ENCODE data around the gene PRPF8. TPM values are rescaled to one million over a fixed set of nuclear protein-coding genes. Genes with fewer than 3 reads are reported as not detected.

Gene PRPF8
- total RNA-seq, 1 experiment from 2014 or later: 73.3 TPM

- H3K9me3 ChIP-seq (replicated peaks): no peaks in the 10 kb centered on the region
- H3K4me1 ChIP-seq (replicated peaks): peaks cover 24% of the 10 kb centered on the region
- DNase-seq (ENCODE audit: low read depth in 1 of 2, low spot score in 2 of 2): no peak
- H3K4me3 ChIP-seq: peak within 1 kb of the TSS; percentile 52
- H3K36me3 ChIP-seq: peaks cover 59% of the 10 kb centered on the region
- no peaks in the 10 kb centered on the region for H3K27me3 ChIP-seq (replicated peaks)
- peak within 1 kb of the TSS; percentile 40; the same call in 1 of the 2 replicates for H3K27ac ChIP-seq
These were observed 34.7 kb downstream of the PRPF8 start, which contains the start of gene RILP for GRCh38 chr17:1649844-1650501. RILP (minus strand) TSS chr17:1649866; CDS start chr17:1649804, 62 bp downstream.

DNA sequence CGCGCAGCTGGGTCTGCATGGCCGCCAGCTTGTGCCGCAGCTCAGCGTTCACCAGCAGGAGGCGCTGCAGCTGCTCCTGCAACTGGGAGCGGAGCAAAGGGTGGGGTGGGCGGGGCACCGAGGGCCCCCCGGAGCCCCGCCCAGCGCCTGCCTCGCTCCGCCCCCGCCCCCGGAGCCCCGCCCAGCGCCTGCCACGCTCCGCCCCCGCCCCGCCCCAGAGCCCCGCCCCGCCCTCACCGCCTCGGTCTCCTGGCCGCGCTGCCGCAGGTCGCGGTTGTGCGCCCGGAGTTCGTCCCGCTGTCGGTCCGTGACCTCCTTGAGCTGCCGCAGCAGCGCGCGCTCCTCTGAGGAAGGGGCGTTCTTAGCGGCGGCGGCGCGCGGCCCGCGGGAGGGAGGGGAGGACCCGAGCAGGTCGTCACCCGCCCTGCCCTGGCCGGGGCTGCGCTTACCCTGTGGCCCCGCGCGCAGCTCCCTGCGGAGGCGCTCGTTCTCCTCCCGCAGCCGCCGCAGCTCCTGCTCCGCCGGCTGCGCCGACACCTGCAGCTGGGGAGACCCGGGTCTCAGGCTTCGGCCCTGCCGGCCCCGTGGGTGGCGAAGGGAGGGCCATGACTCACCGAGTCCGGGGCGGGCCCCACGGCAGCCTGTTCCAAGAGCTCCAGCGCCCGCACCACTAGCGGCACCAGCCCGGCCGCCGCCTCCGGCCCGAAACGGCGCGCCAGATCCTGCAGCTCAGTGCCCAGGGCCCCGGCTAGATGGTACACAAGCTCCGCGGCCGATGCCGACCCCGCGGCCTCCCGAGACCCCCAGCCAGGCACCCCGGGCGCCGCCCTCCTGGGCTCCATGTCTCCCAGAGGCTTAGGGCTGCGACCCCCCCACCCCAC, 35.5 kb downstream of the PRPF8 start:
- peak overlapping the region; percentile 52 for H3K4me3 ChIP-seq
- H3K36me3 ChIP-seq: peaks cover 51% of the 10 kb centered on the region
- H3K27me3 ChIP-seq (replicated peaks): no peaks in the 10 kb centered on the region
- peaks cover 32% of the 10 kb centered on the region for H3K4me1 ChIP-seq (replicated peaks)
- DNase-seq (ENCODE audit: low read depth in 1 of 2, low spot score in 2 of 2): peak; percentile 91 to 92
- no peaks in the 10 kb centered on the region for H3K9me3 ChIP-seq (replicated peaks)
- peak overlapping the region; percentile 40; the same call in 1 of the 2 replicates for H3K27ac ChIP-seq

GRCh38 chr17:1648173-1648962, 36.3 kb downstream of the PRPF8 start:
- Histone ChIP-seq H3K9me3 (replicated peaks) (0 out of 2 replicates have a peak, but pooled peaks cover 2% of the 10 kb centered on the region), H3K27me3 (replicated peaks) (no peaks in the 10 kb centered on the region; the same call in 1 of the 2 replicates), H3K27ac (no peak overlapping the region)

GRCh38 chr17:1647802-1648171, 36.9 kb downstream of the PRPF8 start:
- Histone ChIP-seq H3K27me3 (replicated peaks) (no peaks in the 10 kb centered on the region; the same call in 1 of the 2 replicates), H3K36me3 (peaks cover 37% of the 10 kb centered on the region), H3K27ac (no peak overlapping the region), H3K4me3 (no peak overlapping the region), H3K9me3 (replicated peaks) (0 out of 2 replicates have a peak, but pooled peaks cover 2% of the 10 kb centered on the region), H3K4me1 (replicated peaks) (peaks cover 41% of the 10 kb centered on the region)
- DNase-seq (ENCODE audit: low read depth in 1 of 2, low spot score in 2 of 2): no peak

More at GRCh38 chr17:1648173-1648962, 36.3 kb downstream of the PRPF8 start:
- no peak for DNase-seq (ENCODE audit: low read depth in 1 of 2, low spot score in 2 of 2)
- peaks cover 43% of the 10 kb centered on the region for H3K36me3 ChIP-seq
- peaks cover 40% of the 10 kb centered on the region for H3K4me1 ChIP-seq (replicated peaks)
- H3K4me3 ChIP-seq: peak overlapping the region; percentile 26

DNA sequence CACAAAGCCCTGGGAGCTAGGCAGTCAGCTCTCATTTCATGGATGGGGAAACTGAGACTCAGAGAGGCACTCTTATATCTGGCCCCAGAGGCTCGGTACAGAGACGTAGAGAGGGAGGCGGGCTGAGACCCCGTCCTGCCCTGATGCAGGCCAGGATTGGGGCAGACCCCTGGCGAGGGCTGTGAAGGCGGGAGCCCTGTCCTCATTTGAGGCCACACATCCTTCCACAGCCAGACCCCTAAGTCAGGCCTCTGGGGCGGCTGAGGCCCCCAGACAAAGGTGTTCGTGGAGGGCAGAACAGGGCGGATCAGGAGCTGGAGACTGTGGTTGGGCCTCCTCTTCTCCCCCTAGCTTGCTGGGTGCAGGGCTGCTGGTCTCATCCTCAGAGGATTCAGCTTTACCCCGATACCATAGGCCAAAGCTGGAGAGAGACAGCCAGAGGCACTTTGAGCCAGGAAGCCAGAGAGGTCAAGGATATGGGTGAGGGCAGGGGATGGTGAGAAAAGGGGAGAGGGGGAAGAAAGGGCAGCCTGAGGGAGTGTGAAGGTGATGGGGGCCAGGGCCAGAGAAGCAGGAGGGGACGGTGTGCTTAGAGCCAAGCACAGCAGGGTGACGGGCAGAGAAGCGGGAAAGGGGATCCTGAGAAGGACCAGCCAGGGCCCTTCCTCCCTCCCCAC, 38.3 kb downstream of the PRPF8 start:
- no peak for DNase-seq (ENCODE audit: low read depth in 1 of 2, low spot score in 2 of 2)
- peaks cover 23% of the 10 kb centered on the region for H3K36me3 ChIP-seq
- H3K27me3 ChIP-seq (replicated peaks): no peaks in the 10 kb centered on the region; the same call in 1 of the 2 replicates
- 0 out of 2 replicates have a peak, but pooled peaks cover 2% of the 10 kb centered on the region for H3K9me3 ChIP-seq (replicated peaks)
- H3K4me3 ChIP-seq: no peak overlapping the region
- no peak overlapping the region for H3K27ac ChIP-seq
- H3K4me1 ChIP-seq (replicated peaks): peaks cover 41% of the 10 kb centered on the region

GRCh38 chr17:1645207-1646171, 39.2 kb downstream of the PRPF8 start, which contains the start of gene SCARF1:
SCARF1 (minus strand) TSS chr17:1645732; CDS start chr17:1645697, 35 bp downstream.
- no peak within 1 kb of the TSS for H3K4me3 ChIP-seq
- H3K9me3 ChIP-seq (replicated peaks): 0 out of 2 replicates have a peak, but pooled peaks cover 2% of the 10 kb centered on the region
- H3K4me1 ChIP-seq (replicated peaks): peaks cover 38% of the 10 kb centered on the region
- H3K27me3 ChIP-seq (replicated peaks): no peaks in the 10 kb centered on the region; the same call in 1 of the 2 replicates
- peaks cover 14% of the 10 kb centered on the region for H3K36me3 ChIP-seq
- DNase-seq (ENCODE audit: low read depth in 1 of 2, low spot score in 2 of 2): no peak
- H3K27ac ChIP-seq: no peak within 1 kb of the TSS

GRCh38 chr17:1644493-1645206, 40.0 kb downstream of the PRPF8 start:
- Histone ChIP-seq H3K9me3 (replicated peaks) (0 out of 2 replicates have a peak, but pooled peaks cover 2% of the 10 kb centered on the region), H3K4me3 (no peak overlapping the region), H3K27me3 (replicated peaks) (no peaks in the 10 kb centered on the region; the same call in 1 of the 2 replicates), H3K36me3 (peaks cover 7% of the 10 kb centered on the region), H3K4me1 (replicated peaks) (peaks cover 31% of the 10 kb centered on the region), H3K27ac (no peak overlapping the region)
- peak in 1 of 2 experiments; percentile 15 for DNase-seq (ENCODE audit: low read depth in 1 of 2, low spot score in 2 of 2)

- Histone ChIP-seq H3K36me3 (peaks cover 7% of the 10 kb centered on the region), H3K4me1 (replicated peaks) (peaks cover 25% of the 10 kb centered on the region), H3K9me3 (replicated peaks) (0 out of 2 replicates have a peak, but pooled peaks cover 2% of the 10 kb centered on the region), H3K27ac (no peak overlapping the region), H3K4me3 (no peak overlapping the region), H3K27me3 (replicated peaks) (no peaks in the 10 kb centered on the region; the same call in 1 of the 2 replicates)
- peak in 1 of 2 experiments; percentile 12 for DNase-seq (ENCODE audit: low read depth in 1 of 2, low spot score in 2 of 2)
These were observed 40.6 kb downstream of the PRPF8 start for GRCh38 chr17:1643999-1644492.

- no peak for DNase-seq (ENCODE audit: low read depth in 1 of 2, low spot score in 2 of 2)
- Histone ChIP-seq H3K4me1 (replicated peaks) (peaks cover 21% of the 10 kb centered on the region), H3K36me3 (peaks cover 7% of the 10 kb centered on the region), H3K27ac (no peak overlapping the region), H3K4me3 (peak overlapping the region; percentile 30), H3K9me3 (replicated peaks) (0 out of 2 replicates have a peak, but pooled peaks cover 2% of the 10 kb centered on the region), H3K27me3 (replicated peaks) (no peaks in the 10 kb centered on the region; the same call in 1 of the 2 replicates)
These were observed 41.2 kb downstream of the PRPF8 start for GRCh38 chr17:1643293-1643998.

DNA sequence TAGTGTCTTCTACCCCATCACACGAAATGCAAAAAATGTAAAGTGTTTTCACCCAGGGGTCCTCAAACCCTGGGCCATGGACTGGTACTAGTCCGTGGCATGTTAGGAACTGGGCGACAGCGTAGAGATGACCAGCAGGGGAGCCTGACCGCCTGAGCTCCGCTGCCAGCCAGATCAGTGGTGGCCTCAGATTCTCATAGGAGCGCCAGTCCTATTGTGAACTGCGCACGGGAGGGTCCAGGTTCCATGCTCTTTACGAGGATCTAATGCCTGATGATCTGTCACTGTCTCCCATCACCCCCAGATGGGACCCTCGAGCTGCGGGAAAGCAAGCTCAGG, 43.6 kb downstream of the PRPF8 start:
- Histone ChIP-seq H3K36me3 (no peaks in the 10 kb centered on the region; the same call in 1 of the 2 replicates), H3K4me1 (replicated peaks) (peaks cover 17% of the 10 kb centered on the region), H3K27ac (no peak overlapping the region), H3K27me3 (replicated peaks) (no peaks in the 10 kb centered on the region; the same call in 1 of the 2 replicates), H3K4me3 (no peak overlapping the region), H3K9me3 (replicated peaks) (0 out of 2 replicates have a peak, but pooled peaks cover 2% of the 10 kb centered on the region)
- DNase-seq (ENCODE audit: low read depth in 1 of 2, low spot score in 2 of 2): no peak
